Measurements from ENCODE around the gene TGFBR3.

The TGFBR3 gene

GRCh38 chr1:91783423-91784170 is 102.4 kb downstream of the TGFBR3 start:
- Histone ChIP-seq H3K36me3 (ENCODE audit: control insufficient read depth in 2 of 2, insufficient read depth in 1 of 2, low read length in 2 of 2) (no peaks in the 10 kb centered on the region), H3K27ac (ENCODE audit: extremely low read depth, low read depth, low read length) (no peak overlapping the region), H3K4me3 (ENCODE audit: low read depth, low read length) (no peak overlapping the region), H3K4me1 (ENCODE audit: control insufficient read depth, insufficient read depth, low read length) (0 out of 2 replicates have a peak, but pooled peaks cover 6% of the 10 kb centered on the region), H3K9me3 (ENCODE audit: control insufficient read depth, insufficient read depth, low read depth, low read length) (no peaks in the 10 kb centered on the region)
- TF ChIP-seq PRDM10 (tag by site-specific recombination; IDR thresholded peaks at IDR 0.05): peak; percentile 28; the same call in 1 of the 2 replicates
- TF ChIP-seq ZFP37 (tag by site-specific recombination; IDR thresholded peaks at IDR 0.05): no peak
- ChIA-PET POLR2A (no interaction called here), CTCF (interaction anchor here (0.9 kb wide), 1 partner anchor 143 kb away, joined by 3 read pairs; no protein-coding TSS in a partner anchor)

GRCh38 chr1:91781901-91782622 is 103.9 kb downstream of the TGFBR3 start:
- no peaks in the 10 kb centered on the region for H3K36me3 ChIP-seq (ENCODE audit: control insufficient read depth in 2 of 2, insufficient read depth in 1 of 2, low read length in 2 of 2)
- ChIA-PET CTCF (interaction anchor here (0.7 kb wide), 1 partner anchor 18 kb away, joined by 3 read pairs; no protein-coding TSS in a partner anchor), POLR2A (no interaction called here)
- no peak overlapping the region for H3K4me3 ChIP-seq (ENCODE audit: low read depth, low read length)
- 0 out of 2 replicates have a peak, but pooled peaks have one; percentile 11 for TF ChIP-seq ZNF449 (tag by site-specific recombination; IDR thresholded peaks at IDR 0.05)
- TF ChIP-seq ZNF555 (tag by site-specific recombination; conservative IDR thresholded peaks at IDR 0.05): no peak
- TF ChIP-seq ZNF529 (tag by site-specific recombination; IDR thresholded peaks at IDR 0.05; ENCODE audit: insufficient replicate concordance): no peak
- no peak for TF ChIP-seq ZNF621 (tag by site-specific recombination; IDR thresholded peaks at IDR 0.05)
- no peaks in the 10 kb centered on the region for H3K9me3 ChIP-seq (ENCODE audit: control insufficient read depth, insufficient read depth, low read depth, low read length)
- H3K4me1 ChIP-seq (ENCODE audit: control insufficient read depth, insufficient read depth, low read length): 0 out of 2 replicates have a peak, but pooled peaks cover 6% of the 10 kb centered on the region
- no peak overlapping the region for H3K27ac ChIP-seq (ENCODE audit: extremely low read depth, low read depth, low read length)

DNA sequence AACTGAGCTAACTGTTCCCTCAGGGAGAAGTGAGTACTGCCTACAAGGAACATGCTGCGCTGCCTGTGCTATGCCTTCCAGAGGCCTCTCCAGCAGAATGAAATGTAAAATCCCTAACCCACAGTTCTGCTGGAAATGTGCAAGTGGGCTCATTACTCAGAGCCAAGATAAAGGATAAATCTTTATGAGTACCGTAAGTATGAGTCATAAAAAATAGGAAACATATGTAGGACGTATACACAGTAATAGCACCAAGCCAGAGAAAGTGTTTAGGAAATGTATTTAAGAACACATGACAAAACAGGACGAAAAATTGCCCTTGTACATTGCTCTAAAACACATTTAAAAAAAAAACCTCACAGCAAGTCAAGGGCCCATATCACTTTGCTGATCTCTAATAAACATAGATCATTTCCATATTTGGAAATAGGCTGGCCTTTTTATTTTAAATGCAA is 104.6 kb downstream of the TGFBR3 start:
- ChIA-PET CTCF (interaction anchor here (0.6 to 0.7 kb wide), 2 partner anchors 17 to 624 kb away, joined by 3 read pairs; no protein-coding TSS in a partner anchor), POLR2A (no interaction called here)
- Histone ChIP-seq H3K4me3 (ENCODE audit: low read depth, low read length) (no peak overlapping the region), H3K4me1 (ENCODE audit: control insufficient read depth, insufficient read depth, low read length) (0 out of 2 replicates have a peak, but pooled peaks cover 6% of the 10 kb centered on the region), H3K36me3 (ENCODE audit: control insufficient read depth in 2 of 2, insufficient read depth in 1 of 2, low read length in 2 of 2) (no peaks in the 10 kb centered on the region), H3K9me3 (ENCODE audit: control insufficient read depth, insufficient read depth, low read depth, low read length) (no peaks in the 10 kb centered on the region), H3K27ac (ENCODE audit: extremely low read depth, low read depth, low read length) (peak overlapping the region; percentile 29)
- TF ChIP-seq ZNF692 (tag by site-specific recombination; IDR thresholded peaks at IDR 0.05) (peak; percentile 72; the same call in 1 of the 2 replicates), TSHZ1 (tag by site-specific recombination; IDR thresholded peaks at IDR 0.05; ENCODE audit: borderline replicate concordance) (peak; percentile 57; the same call in 1 of the 2 replicates), FEZF1 (tag by site-specific recombination; IDR thresholded peaks at IDR 0.05) (peak; percentile 90), ZFHX2 (tag by site-specific recombination; conservative IDR thresholded peaks at IDR 0.05) (no peak), ZNF366 (tag by site-specific recombination; conservative IDR thresholded peaks at IDR 0.05) (0 out of 2 replicates have a peak, but pooled peaks have one; percentile 32), ZNF335 (tag by site-specific recombination; conservative IDR thresholded peaks at IDR 0.05) (0 out of 2 replicates have a peak, but pooled peaks have one; percentile 30), KLF16 (tag by site-specific recombination; IDR thresholded peaks at IDR 0.05) (0 out of 2 replicates have a peak, but pooled peaks have one; percentile 22)
- TF ChIP-seq, protein P1, sequence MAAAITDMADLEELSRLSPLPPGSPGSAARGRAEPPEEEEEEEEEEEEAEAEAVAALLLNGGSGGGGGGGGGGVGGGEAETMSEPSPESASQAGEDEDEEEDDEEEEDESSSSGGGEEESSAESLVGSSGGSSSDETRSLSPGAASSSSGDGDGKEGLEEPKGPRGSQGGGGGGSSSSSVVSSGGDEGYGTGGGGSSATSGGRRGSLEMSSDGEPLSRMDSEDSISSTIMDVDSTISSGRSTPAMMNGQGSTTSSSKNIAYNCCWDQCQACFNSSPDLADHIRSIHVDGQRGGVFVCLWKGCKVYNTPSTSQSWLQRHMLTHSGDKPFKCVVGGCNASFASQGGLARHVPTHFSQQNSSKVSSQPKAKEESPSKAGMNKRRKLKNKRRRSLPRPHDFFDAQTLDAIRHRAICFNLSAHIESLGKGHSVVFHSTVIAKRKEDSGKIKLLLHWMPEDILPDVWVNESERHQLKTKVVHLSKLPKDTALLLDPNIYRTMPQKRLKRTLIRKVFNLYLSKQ (tag by site-specific recombination; IDR thresholded peaks at IDR 0.05; ENCODE audit: borderline replicate concordance): no peak
